ENCODE results near the gene PTP4A1. TPM values are rescaled to one million over a fixed set of nuclear protein-coding genes. Genes with fewer than 3 reads are reported as not detected.
A peak's percentile ranks its signal among the peaks of the same experiment; 100 is the strongest.

The PTP4A1 gene
- total and polyA plus RNA-seq, 2 of the 13 experiments (the other 11 are each of a cell fraction or from before 2014, with no cell fraction given), result 141 to 376 TPM

DNA sequence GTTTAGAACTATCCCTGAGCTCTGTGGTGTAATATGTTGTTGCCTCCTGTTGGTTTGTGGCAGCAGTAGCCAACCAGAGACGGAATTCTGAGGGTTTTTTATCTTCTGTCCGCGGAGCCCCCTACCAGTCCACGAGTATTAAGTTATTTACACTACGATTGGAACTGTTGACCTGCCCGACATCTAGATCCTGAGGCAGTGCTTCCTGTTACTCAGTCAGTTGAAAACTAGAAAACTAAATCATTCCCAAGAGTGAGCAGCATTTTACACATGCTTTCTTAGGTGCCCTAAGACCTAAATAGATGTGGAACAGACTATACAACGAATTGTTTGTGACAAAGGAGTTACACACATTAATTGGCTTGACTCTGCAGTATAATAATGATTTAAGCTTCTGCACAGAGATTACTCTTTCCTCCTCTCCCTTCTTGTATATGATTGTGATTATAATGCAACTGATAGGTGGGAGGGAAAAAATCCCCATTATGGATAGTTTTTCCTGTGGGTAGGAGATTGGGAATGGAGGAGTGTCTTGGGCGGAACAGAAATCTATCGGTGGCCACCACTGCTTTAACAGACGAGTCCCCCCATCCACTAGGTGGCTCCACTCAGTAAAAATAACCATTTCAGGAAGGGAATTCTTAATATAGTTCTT lies 1.7 kb downstream of the PTP4A1 start (continued):
- TF ChIP-seq, protein P1, sequence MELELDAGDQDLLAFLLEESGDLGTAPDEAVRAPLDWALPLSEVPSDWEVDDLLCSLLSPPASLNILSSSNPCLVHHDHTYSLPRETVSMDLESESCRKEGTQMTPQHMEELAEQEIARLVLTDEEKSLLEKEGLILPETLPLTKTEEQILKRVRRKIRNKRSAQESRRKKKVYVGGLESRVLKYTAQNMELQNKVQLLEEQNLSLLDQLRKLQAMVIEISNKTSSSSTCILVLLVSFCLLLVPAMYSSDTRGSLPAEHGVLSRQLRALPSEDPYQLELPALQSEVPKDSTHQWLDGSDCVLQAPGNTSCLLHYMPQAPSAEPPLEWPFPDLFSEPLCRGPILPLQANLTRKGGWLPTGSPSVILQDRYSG (CRISPR knock-in tag; IDR thresholded peaks at IDR 0.05), result no peak
- TF ChIP-seq ZNF672 (CRISPR knock-in tag; IDR thresholded peaks at IDR 0.05) (no peak), BHLHE40 (IDR thresholded peaks at IDR 0.05; ENCODE audit: low read length) (no peak), BORCS8-MEF2B (CRISPR knock-in tag; IDR thresholded peaks at IDR 0.05) (no peak), SOX13 (IDR thresholded peaks at IDR 0.05) (no peak), SOX13 (CRISPR knock-in tag; conservative IDR thresholded peaks at IDR 0.05 in 1 of 2, IDR thresholded peaks at IDR 0.05 in 1 of 2) (peak in 1 of 2 experiments; percentile 55; a peak in 1 of 4 replicates), HNRNPH1 (optimal IDR thresholded peaks at IDR 0.05; ENCODE audit: low read depth, low read length) (no peak), ARNT (IDR thresholded peaks at IDR 0.05) (no peak)
- TF ChIP-seq, protein P2, sequence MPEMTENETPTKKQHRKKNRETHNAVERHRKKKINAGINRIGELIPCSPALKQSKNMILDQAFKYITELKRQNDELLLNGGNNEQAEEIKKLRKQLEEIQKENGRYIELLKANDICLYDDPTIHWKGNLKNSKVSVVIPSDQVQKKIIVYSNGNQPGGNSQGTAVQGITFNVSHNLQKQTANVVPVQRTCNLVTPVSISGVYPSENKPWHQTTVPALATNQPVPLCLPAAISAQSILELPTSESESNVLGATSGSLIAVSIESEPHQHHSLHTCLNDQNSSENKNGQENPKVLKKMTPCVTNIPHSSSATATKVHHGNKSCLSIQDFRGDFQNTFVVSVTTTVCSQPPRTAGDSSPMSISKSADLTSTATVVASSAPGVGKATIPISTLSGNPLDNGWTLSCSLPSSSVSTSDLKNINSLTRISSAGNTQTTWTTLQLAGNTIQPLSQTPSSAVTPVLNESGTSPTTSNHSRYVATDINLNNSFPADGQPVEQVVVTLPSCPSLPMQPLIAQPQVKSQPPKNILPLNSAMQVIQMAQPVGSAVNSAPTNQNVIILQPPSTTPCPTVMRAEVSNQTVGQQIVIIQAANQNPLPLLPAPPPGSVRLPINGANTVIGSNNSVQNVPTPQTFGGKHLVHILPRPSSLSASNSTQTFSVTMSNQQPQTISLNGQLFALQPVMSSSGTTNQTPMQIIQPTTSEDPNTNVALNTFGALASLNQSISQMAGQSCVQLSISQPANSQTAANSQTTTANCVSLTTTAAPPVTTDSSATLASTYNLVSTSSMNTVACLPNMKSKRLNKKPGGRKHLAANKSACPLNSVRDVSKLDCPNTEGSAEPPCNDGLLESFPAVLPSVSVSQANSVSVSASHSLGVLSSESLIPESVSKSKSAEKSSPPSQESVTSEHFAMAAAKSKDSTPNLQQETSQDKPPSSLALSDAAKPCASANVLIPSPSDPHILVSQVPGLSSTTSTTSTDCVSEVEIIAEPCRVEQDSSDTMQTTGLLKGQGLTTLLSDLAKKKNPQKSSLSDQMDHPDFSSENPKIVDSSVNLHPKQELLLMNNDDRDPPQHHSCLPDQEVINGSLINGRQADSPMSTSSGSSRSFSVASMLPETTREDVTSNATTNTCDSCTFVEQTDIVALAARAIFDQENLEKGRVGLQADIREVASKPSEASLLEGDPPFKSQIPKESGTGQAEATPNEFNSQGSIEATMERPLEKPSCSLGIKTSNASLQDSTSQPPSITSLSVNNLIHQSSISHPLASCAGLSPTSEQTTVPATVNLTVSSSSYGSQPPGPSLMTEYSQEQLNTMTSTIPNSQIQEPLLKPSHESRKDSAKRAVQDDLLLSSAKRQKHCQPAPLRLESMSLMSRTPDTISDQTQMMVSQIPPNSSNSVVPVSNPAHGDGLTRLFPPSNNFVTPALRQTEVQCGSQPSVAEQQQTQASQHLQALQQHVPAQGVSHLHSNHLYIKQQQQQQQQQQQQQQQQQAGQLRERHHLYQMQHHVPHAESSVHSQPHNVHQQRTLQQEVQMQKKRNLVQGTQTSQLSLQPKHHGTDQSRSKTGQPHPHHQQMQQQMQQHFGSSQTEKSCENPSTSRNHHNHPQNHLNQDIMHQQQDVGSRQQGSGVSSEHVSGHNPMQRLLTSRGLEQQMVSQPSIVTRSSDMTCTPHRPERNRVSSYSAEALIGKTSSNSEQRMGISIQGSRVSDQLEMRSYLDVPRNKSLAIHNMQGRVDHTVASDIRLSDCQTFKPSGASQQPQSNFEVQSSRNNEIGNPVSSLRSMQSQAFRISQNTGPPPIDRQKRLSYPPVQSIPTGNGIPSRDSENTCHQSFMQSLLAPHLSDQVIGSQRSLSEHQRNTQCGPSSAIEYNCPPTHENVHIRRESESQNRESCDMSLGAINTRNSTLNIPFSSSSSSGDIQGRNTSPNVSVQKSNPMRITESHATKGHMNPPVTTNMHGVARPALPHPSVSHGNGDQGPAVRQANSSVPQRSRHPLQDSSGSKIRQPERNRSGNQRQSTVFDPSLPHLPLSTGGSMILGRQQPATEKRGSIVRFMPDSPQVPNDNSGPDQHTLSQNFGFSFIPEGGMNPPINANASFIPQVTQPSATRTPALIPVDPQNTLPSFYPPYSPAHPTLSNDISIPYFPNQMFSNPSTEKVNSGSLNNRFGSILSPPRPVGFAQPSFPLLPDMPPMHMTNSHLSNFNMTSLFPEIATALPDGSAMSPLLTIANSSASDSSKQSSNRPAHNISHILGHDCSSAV (CRISPR knock-in tag; IDR thresholded peaks at IDR 0.05; ENCODE audit: borderline replicate concordance), result no peak
- TF ChIP-seq, protein P3, sequence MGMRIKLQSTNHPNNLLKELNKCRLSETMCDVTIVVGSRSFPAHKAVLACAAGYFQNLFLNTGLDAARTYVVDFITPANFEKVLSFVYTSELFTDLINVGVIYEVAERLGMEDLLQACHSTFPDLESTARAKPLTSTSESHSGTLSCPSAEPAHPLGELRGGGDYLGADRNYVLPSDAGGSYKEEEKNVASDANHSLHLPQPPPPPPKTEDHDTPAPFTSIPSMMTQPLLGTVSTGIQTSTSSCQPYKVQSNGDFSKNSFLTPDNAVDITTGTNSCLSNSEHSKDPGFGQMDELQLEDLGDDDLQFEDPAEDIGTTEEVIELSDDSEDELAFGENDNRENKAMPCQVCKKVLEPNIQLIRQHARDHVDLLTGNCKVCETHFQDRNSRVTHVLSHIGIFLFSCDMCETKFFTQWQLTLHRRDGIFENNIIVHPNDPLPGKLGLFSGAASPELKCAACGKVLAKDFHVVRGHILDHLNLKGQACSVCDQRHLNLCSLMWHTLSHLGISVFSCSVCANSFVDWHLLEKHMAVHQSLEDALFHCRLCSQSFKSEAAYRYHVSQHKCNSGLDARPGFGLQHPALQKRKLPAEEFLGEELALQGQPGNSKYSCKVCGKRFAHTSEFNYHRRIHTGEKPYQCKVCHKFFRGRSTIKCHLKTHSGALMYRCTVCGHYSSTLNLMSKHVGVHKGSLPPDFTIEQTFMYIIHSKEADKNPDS (CRISPR knock-in tag; IDR thresholded peaks at IDR 0.05), result no peak
- TF ChIP-seq, protein P4, sequence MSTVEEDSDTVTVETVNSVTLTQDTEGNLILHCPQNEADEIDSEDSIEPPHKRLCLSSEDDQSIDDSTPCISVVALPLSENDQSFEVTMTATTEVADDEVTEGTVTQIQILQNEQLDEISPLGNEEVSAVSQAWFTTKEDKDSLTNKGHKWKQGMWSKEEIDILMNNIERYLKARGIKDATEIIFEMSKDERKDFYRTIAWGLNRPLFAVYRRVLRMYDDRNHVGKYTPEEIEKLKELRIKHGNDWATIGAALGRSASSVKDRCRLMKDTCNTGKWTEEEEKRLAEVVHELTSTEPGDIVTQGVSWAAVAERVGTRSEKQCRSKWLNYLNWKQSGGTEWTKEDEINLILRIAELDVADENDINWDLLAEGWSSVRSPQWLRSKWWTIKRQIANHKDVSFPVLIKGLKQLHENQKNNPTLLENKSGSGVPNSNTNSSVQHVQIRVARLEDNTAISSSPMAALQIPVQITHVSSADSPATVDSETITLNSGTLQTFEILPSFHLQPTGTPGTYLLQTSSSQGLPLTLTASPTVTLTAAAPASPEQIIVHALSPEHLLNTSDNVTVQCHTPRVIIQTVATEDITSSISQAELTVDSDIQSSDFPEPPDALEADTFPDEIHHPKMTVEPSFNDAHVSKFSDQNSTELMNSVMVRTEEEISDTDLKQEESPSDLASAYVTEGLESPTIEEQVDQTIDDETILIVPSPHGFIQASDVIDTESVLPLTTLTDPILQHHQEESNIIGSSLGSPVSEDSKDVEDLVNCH (CRISPR knock-in tag; IDR thresholded peaks at IDR 0.05), result no peak
- TF ChIP-seq, protein P5, sequence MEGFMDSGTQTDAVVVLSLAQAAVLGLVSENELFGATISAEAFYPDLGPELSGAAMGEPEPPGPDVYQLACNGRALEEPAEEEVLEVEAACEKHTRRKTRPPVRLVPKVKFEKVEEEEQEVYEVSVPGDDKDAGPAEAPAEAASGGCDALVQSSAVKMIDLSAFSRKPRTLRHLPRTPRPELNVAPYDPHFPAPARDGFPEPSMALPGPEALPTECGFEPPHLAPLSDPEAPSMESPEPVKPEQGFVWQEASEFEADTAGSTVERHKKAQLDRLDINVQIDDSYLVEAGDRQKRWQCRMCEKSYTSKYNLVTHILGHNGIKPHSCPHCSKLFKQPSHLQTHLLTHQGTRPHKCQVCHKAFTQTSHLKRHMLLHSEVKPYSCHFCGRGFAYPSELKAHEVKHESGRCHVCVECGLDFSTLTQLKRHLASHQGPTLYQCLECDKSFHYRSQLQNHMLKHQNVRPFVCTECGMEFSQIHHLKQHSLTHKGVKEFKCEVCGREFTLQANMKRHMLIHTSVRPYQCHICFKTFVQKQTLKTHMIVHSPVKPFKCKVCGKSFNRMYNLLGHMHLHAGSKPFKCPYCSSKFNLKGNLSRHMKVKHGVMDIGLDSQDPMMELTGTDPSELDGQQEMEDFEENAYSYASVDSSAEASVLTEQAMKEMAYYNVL (CRISPR knock-in tag; IDR thresholded peaks at IDR 0.05; ENCODE audit: borderline replicate concordance), result no peak
